ENCODE data around the gene ACHE.
A peak's percentile ranks its signal among the peaks of the same experiment; 100 is the strongest.

Gene ACHE

DNA sequence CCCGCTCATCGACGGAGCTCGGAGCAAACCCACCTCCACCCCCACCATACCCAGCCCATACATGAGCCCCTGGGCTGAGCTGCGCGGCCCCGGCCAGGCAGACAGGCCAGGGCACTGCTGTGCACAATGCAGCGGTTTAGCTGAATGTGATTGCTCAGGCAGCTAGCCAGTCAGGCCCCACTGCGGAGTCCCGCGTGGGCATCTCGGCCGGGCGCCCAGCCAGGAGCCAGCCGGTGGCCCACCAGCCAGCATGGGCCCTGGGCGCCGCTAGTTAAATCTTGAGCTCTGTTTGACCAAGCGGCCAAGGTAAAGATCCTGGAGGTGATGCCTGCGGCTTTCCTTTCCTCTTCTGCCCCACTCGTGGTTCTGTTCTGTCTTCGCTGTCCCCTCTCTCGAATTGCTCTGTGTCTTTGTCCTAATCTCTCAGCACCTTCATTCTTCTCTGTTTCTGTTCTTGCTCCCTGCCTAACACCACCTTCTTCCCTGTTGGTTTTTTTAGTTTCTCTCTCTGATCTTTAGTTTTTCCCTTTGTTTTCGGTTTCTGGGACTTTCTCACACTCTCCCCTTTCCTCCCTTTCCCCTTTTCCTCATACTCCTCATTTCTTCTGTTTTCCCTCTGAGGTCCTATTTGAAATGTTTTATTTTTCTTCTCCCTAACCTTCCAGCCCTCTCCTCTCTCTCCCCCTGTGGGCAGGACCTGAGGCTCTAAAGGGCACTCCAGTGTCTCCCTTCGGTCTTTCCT, 12.7 kb downstream of the ACHE start:
- DNase-seq: no peak

GRCh38 chr7:100882201-100882600, 13.5 kb downstream of the ACHE start:
- no peak for DNase-seq

GRCh38 chr7:100881136-100881535, 14.6 kb downstream of the ACHE start:
- no peak for DNase-seq

GRCh38 chr7:100880645-100881044, 15.0 kb downstream of the ACHE start:
- DNase-seq: no peak

DNA sequence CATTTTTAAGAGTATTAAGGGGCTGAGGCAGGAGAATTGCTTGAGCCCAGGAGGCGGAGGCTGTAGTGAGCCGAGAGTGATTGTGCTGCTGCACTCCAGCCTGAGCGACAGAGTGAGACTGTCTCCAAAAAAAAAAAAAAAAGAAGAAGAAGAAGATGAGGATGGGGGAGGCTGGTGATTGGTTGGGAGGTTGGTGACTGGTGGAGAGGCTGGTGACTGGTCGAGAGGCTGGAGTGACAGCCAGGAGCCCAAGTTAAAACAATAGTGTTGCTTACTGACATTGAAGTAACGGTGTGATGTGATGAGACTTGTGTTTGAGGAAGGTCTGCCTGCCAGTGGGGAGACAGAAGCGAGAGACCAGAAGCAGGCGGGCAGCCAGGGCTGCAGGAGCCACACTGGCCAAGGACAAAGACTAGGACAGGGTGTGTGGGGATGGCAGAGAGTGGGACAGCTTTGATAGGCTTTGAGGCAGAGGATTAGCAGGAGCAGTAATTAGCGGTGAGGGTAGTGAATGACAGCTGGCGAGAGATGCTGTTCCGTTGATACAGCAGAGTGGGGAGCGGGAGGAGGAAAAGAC, 15.9 kb downstream of the ACHE start:
- DNase-seq: no peak

GRCh38 chr7:100878685-100879084, 17.0 kb downstream of the ACHE start:
- no peak for DNase-seq

DNA sequence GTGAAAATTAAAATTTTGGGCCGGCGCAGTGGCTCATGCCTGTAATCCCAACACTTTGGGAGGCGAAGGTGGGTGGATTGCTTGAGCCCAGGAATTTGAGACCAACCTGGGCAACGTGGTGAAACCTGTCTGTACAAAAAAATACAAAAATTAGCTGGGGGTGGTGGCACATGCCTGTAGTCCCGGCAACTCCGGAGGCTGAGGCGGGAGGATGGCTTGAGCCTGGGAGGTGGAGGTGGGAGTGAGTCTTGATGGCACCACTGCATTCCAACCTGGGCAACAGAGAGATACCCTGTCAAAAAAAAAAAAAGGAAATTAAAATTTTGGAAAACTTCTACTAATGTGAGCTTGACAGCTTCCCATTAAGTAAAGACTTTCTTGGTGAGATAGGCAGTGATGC, 17.7 kb downstream of the ACHE start:
- no peak for DNase-seq

DNA sequence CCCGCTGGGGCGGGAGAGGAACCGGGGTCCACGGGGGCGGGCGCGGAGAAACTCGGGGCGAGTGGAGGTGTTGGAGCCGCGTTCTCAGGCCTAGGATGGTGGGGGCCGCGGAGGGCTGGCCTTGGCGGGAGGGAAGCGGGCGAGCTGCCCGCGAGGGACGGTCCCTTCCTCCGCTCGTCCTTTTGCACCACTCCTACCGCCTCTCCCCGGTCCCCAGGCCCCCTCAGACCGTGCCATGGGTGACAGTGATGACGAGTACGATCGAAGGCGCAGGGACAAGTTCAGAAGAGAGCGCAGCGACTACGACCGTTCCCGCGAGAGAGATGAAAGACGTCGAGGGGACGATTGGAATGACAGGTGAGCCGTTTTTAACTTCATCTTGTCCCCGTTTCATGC, 20.3 kb downstream of the ACHE start:
- peak; percentile 35 for DNase-seq

DNA sequence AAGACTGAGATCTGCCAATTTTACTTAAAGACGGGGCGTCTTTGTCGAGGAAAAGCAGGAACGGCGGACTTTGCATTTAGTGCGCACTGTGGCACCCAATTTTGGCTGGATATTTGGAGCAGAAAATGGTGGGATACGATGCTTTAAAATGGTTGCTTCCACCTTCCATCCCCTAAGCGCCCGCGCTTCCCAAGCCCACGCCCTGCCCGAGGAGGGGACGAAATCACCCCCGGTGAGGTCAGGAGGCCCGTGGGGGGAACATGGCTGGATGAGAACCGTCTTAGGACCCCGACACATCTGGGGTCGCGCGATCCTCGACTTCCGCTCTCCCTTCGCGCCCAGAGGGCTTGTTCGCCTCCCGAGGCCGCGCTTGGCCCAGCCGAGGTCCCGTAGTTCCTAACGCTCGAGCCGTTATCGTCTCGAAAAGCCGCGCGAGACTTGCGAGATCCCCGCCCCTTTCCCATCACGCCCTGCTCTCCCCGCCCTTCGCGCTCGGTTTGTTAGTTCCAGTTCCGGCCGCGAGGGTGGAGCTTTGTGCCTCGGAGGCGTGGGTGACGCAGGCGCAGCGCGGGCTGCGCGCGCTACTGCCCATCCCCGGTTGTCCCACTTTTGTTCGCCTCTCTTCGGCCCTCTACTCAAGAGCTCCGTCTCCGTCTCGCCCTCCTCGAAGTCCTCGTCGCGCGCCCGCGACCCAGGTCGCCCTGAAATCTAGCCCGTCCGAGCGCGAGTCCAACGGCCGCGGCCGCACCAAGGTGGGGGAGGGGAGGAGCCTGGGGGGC, 20.9 kb downstream of the ACHE start, which contains the start of gene SRRT:
TSS of gene SRRT (plus strand) at position 527 of the 779 bp plus-strand sequence. CDS start 488 bp downstream, outside the sequence.
- peak; percentile 99 for DNase-seq

DNA sequence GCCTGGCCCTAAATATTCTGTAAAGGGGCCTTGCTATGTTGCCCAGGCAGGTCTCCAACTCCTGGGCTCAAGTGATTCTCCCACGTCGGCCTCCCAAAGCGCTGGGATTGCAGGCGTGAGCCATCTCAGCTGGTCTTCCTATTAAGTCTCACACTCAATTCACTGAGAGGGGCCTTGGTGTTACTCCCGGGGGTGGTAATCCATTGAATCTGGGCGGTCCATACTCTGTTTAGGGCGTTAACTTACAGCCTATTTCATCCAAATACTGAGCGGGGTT, 21.4 kb downstream of the ACHE start:
- DNase-seq: no peak

DNA sequence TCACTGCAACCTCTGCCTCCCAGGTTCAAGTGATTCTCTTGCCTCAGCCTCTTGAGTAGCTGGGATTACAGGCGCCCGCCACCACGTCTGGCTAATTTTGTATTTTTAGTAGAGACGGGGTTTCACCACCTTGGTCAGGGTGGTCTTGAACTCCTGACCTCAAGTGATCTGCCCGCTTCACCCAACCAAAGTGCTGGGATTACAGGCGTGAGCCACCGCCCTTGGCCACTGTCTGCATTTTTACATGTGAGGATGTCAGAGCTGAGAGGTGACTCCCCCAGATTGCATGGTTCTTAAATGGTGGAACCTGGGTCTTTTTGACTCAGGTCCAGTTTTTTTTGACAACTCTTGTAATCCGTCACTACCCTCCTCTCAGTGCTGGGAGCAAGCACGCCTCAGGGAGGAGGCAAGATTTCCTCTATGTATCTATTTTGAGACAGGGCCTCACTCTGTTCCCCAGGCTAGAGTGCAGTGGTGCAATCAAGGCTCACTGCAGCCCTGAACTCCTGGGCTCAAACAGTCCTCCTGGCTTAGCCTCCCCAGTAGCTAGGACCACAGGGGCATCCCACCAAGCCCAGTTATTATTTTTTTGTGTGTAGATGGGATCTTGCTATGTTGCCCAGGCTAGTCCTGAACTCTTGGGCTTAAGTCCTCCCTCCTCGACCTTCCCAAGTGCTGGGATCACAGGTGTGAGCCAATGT, 21.9 kb downstream of the ACHE start:
- DNase-seq: no peak

DNA sequence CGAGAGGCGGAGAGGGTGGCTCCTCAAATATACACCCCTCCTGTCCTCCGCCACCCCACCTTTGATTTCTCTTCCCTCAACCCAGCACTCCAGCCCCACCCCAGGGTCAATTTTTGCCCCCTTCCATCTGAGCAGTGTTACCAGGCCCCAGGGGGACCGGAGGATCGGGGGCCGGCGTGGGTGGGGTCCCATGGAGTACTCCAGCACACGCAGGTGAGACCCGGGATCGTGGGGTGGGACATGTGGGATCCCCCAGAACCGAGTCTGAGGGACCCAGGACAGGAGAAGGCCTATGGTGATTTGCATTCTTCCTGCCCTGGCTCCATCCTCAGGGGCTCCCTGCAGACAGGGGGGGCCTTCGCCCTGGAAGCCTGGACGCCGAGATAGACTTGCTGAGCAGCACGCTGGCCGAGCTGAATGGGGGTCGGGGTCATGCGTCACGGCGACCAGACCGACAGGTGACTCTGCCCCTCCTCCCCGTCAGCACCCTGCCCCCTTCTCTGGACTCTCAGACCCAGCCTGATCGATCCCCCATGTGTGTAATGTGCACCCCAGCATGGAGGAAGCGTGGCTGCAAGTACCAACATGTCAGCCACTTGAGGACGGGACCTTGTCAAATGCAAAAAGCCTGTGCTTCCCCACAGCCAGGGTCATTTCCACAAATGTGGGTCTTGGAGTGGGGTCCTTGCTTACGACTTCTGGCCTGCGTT, 27.8 kb downstream of the ACHE start:
- no peak for DNase-seq

DNA sequence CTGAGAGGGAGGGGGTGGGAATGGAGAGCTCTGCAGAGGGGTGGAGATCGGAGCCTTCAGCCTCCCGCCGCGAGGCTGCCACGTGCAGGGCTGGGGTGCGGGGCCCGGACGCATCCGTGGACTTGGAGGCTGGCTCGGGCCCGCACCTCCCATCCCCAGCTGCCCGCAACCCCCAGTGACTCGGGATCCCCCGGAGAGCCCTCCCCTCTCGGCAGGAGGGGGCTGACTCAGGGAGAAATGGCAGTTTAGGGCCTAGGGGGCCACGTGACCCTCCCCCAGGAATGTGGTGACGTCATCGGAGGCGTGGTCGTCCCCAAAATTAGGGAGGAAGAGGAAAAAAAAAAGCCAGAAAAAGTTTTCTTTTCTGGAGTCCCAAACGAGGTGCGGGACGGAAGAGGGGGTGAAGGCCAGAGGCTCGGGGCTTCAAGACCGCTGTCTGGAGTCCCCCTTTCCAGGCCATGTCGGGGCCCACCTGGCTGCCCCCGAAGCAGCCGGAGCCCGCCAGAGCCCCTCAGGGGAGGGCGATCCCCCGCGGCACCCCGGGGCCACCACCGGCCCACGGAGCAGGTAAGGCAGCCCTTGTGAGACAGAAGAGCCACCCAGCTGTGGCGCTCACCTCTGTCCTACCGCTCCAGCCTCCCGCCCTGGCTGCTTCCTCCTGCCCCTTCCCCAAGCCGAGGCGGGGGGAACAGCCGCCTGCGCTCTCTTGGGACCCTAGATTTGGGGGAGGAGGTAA, 28.5 kb downstream of the ACHE start, which contains the start of gene TRIP6:
TSS of gene TRIP6 (plus strand) at position 348 of the 736 bp plus-strand sequence. CDS start at position 459, 111 bp downstream.
- peak; percentile 72 for DNase-seq

- no peak for DNase-seq
These were observed 29.0 kb downstream of the ACHE start for GRCh38 chr7:100866729-100867039.

GRCh38 chr7:100865938-100866728, 29.6 kb downstream of the ACHE start:
- peak; percentile 40 for DNase-seq

DNA sequence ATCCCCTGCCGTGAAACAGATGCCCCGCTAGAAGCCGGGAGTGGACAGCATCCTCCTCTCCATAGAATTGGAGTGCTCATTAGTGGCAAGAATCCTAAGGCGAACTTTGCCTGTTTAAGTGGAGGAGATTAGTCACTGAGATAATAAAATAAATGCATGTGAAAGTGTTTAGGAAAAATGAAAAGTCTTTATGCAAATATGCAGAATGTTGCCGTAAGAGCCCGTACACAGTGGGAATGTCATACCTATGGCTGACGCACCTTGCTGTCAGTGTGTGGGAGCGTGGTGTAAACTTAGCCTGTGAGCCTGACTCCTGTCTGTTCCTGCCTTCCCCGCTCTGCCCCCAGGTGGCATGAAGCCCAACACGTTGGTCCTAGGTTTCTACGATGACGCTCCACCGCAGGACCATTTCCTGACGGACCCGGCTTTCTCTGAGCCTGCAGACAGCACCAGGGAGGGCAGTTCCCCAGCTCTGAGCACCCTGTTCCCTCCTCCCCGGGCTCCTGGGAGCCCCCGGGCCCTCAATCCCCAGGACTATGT, 30.2 kb downstream of the ACHE start:
- DNase-seq: no peak

DNA sequence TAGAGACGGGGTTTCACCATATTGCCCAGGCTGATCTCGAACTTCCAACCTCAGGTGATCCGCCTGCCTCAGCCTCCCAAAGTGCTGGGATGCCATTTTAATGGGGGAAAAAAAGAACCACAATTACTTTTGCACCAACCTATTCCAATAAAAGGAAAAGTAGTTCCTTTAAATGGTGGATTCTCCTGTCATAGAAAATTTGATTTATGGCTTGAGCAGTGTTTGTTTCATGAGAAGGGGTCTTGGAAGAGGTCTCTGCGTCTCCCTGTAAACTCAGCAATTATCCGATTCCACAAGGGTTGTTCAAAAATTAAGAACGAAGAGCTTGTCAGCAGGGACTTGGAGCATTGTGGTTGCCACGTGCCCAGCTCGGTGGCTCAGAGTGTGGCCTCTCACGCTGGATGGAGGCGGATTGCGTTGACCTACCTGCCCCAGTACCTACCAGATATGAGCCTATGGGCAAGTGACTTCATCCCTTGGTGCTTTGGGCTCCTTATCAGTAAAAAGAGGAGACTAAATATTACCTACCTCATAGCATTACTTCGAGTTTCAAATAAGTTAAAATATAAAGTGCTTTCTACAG, 31.3 kb downstream of the ACHE start:
- no peak for DNase-seq

DNA sequence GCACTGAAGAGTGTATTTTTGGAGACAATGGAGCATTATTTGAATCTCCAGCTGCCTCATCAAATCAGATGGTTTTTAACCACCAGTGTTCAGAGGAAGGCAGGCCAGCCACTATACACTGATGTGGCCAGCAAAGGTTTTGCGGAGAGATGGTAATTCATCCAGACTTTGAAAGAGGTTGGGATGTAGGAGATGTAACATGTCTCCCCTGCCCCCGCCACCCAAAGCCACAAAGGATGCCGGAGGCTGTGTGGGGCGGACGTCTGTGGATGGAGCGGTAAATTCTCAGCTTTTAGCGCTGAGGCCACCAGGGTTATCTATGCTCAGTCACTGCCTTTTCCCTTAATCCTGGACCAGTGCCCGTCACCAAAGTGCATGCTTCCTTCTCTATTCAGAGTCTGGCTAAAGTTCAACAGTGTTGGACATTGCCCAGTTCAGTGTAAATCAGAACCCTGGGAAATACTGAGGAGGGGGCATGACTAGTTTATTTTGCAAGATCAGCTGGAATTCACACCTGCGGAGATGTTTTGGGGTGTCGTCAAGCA, 32.2 kb downstream of the ACHE start:
- DNase-seq: no peak

DNA sequence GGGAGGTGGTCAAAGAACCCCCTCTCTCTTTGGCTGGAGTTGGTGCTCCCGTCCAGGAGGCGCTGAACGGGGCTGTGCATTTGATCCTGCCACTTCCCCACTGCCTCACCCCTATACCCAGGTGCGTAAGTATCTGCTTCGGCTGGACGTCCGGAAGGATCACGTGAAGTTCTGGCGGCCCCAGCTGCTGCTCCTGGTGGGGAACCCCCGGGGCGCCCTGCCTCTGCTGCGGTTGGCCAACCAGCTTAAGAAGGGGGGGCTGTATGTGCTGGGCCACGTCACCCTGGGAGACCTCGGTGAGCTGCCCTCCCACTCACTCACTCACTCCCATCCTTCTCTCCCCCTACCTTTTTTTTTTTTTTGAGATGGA, 34.1 kb downstream of the ACHE start:
- no peak for DNase-seq
